ENCODE measurements around the gene CDHR3.

The CDHR3 gene

GRCh38 chr7:105987046-105987445 is 24.0 kb downstream of the CDHR3 start:
- FAIRE-seq (no peak), DNase-seq (ENCODE audit: insufficient read length, low spot score) (no peak)
- no peak for TF ChIP-seq CTCF (IDR thresholded peaks at IDR 0.05; ENCODE audit: insufficient read depth, missing control alignments)

- FAIRE-seq, result no peak
- no peak for TF ChIP-seq CTCF (IDR thresholded peaks at IDR 0.05; ENCODE audit: insufficient read depth, missing control alignments)
These were observed 25.2 kb downstream of the CDHR3 start for GRCh38 chr7:105988276-105988675.

GRCh38 chr7:105989191-105989590 is 26.1 kb downstream of the CDHR3 start:
- DNase-seq (ENCODE audit: insufficient read length, low spot score) (no peak), FAIRE-seq (no peak)
- TF ChIP-seq CTCF (IDR thresholded peaks at IDR 0.05; ENCODE audit: insufficient read depth, missing control alignments), result no peak

More at GRCh38 chr7:105988276-105988675, 25.2 kb downstream of the CDHR3 start:
- no peak for DNase-seq (ENCODE audit: insufficient read length, low spot score)

- FAIRE-seq (no peak), DNase-seq (ENCODE audit: insufficient read length, low spot score) (no peak)
- TF ChIP-seq CTCF (IDR thresholded peaks at IDR 0.05; ENCODE audit: insufficient read depth, missing control alignments), result no peak
These were observed 26.6 kb downstream of the CDHR3 start for GRCh38 chr7:105989686-105990085.

GRCh38 chr7:105990141-105990540 is 27.1 kb downstream of the CDHR3 start:
- FAIRE-seq (no peak), DNase-seq (ENCODE audit: insufficient read length, low spot score) (no peak)
- TF ChIP-seq CTCF (IDR thresholded peaks at IDR 0.05; ENCODE audit: insufficient read depth, missing control alignments), result no peak

GRCh38 chr7:105990727-105991453 is 27.8 kb downstream of the CDHR3 start:
- no peak for FAIRE-seq
- no peak for DNase-seq (ENCODE audit: insufficient read length, low spot score)
- no peak for TF ChIP-seq CTCF (IDR thresholded peaks at IDR 0.05; ENCODE audit: insufficient read depth, missing control alignments)

- FAIRE-seq, result no peak
- no peak for DNase-seq (ENCODE audit: insufficient read length, low spot score)
- no peak for TF ChIP-seq CTCF (IDR thresholded peaks at IDR 0.05; ENCODE audit: insufficient read depth, missing control alignments)
These were observed 29.8 kb downstream of the CDHR3 start for GRCh38 chr7:105992905-105993304.

Data from D721Med (cell line).